ENCODE data around the gene HMOX1. TPM values are rescaled to one million over a fixed set of nuclear protein-coding genes. Genes with fewer than 3 reads are reported as not detected.

The HMOX1 gene
- polyA plus RNA-seq, 1 donor (not counting 4 experiments of a cell fraction or from before 2014, with no cell fraction given), result 1.5 TPM

GRCh38 chr22:35348026-35348590 is 32.8 kb upstream of the HMOX1 start:
- no peaks in the 10 kb centered on the region for H3K9me1 ChIP-seq (ENCODE audit: control insufficient read depth, extremely low read depth, insufficient read depth, low read length)
- DNase-seq (ENCODE audit: low read depth, low spot score) (no peak), FAIRE-seq (no peak)
- H3K9me3 ChIP-seq (ENCODE audit: control insufficient read depth, low read depth, low read length), result no peaks in the 10 kb centered on the region
- TF ChIP-seq EZH2 (IDR thresholded peaks at IDR 0.05; ENCODE audit: low read length) (no peak), CTCF (optimal IDR thresholded peaks at IDR 0.05 in 1 of 3, IDR thresholded peaks at IDR 0.05 in 1 of 3, conservative IDR thresholded peaks at IDR 0.05 in 1 of 3; ENCODE audit: extremely low read depth in 1 of 3, insufficient read depth in 2 of 3, low read length in 3 of 3) (no peak)
- H3K4me1 ChIP-seq (ENCODE audit: control insufficient read depth, extremely low read depth, insufficient read depth, low read length), result peaks cover 10% of the 10 kb centered on the region
- H2AFZ ChIP-seq (ENCODE audit: control insufficient read depth, low read length), result no peak overlapping the region
- H3K9ac ChIP-seq (ENCODE audit: control insufficient read depth, extremely low read depth, insufficient read depth, low read length), result no peak overlapping the region
- H3K36me3 ChIP-seq (ENCODE audit: control insufficient read depth in 2 of 2, extremely low read depth in 1 of 2, insufficient read depth in 2 of 2, low read length in 2 of 2), result peaks cover 0 to 5% of the 10 kb centered on the region in 2 experiments
- no peak overlapping the region for H3K4me3 ChIP-seq (ENCODE audit: control insufficient read depth in 2 of 3, extremely low read depth in 1 of 3, insufficient read depth in 2 of 3, low read depth in 1 of 3, low read length in 3 of 3)
- no peak overlapping the region for H3K27ac ChIP-seq (ENCODE audit: control insufficient read depth, insufficient read depth, low read length)
- no peaks in the 10 kb centered on the region for H4K20me1 ChIP-seq (ENCODE audit: control insufficient read depth, extremely low read depth, insufficient read depth, low read length)
- no peak overlapping the region for H3K4me2 ChIP-seq (ENCODE audit: control insufficient read depth, extremely low read depth, insufficient read depth, low read depth, low read length)
- H3K27me3 ChIP-seq (ENCODE audit: control insufficient read depth, extremely low read depth, insufficient read depth, low read length), result no peaks in the 10 kb centered on the region
- dilution Hi-C loops (cut with MboI; ENCODE audit: extremely low pct_ligation_motif_present, low sequenced_read_pairs), result no loop called here
- H3K79me2 ChIP-seq (ENCODE audit: control insufficient read depth, insufficient read depth, low read length), result no peaks in the 10 kb centered on the region

- H3K4me1 ChIP-seq (ENCODE audit: control insufficient read depth, extremely low read depth, insufficient read depth, low read length), result peaks cover 10% of the 10 kb centered on the region
- no peak overlapping the region for H3K4me2 ChIP-seq (ENCODE audit: control insufficient read depth, extremely low read depth, insufficient read depth, low read depth, low read length)
- H3K36me3 ChIP-seq (ENCODE audit: control insufficient read depth in 2 of 2, extremely low read depth in 1 of 2, insufficient read depth in 2 of 2, low read length in 2 of 2), result peaks cover 0 to 5% of the 10 kb centered on the region in 2 experiments
- DNase-seq (ENCODE audit: low read depth, low spot score) (no peak), FAIRE-seq (no peak)
- H4K20me1 ChIP-seq (ENCODE audit: control insufficient read depth, extremely low read depth, insufficient read depth, low read length), result no peaks in the 10 kb centered on the region
- H3K9ac ChIP-seq (ENCODE audit: control insufficient read depth, extremely low read depth, insufficient read depth, low read length), result no peak overlapping the region
- no peak overlapping the region for H2AFZ ChIP-seq (ENCODE audit: control insufficient read depth, low read length)
- no peaks in the 10 kb centered on the region for H3K9me3 ChIP-seq (ENCODE audit: control insufficient read depth, low read depth, low read length)
- no peaks in the 10 kb centered on the region for H3K9me1 ChIP-seq (ENCODE audit: control insufficient read depth, extremely low read depth, insufficient read depth, low read length)
- dilution Hi-C loops (cut with MboI; ENCODE audit: extremely low pct_ligation_motif_present, low sequenced_read_pairs), result no loop called here
- no peaks in the 10 kb centered on the region for H3K27me3 ChIP-seq (ENCODE audit: control insufficient read depth, extremely low read depth, insufficient read depth, low read length)
- TF ChIP-seq EZH2 (IDR thresholded peaks at IDR 0.05; ENCODE audit: low read length) (no peak), CTCF (optimal IDR thresholded peaks at IDR 0.05 in 1 of 3, IDR thresholded peaks at IDR 0.05 in 1 of 3, conservative IDR thresholded peaks at IDR 0.05 in 1 of 3; ENCODE audit: extremely low read depth in 1 of 3, insufficient read depth in 2 of 3, low read length in 3 of 3) (no peak)
- no peak overlapping the region for H3K27ac ChIP-seq (ENCODE audit: control insufficient read depth, insufficient read depth, low read length)
- no peaks in the 10 kb centered on the region for H3K79me2 ChIP-seq (ENCODE audit: control insufficient read depth, insufficient read depth, low read length)
- no peak overlapping the region for H3K4me3 ChIP-seq (ENCODE audit: control insufficient read depth in 2 of 3, extremely low read depth in 1 of 3, insufficient read depth in 2 of 3, low read depth in 1 of 3, low read length in 3 of 3)
These were observed 32.2 kb upstream of the HMOX1 start for GRCh38 chr22:35348703-35349102.
